Activated T-helper 9 cell treated with anti-CD3 and anti-CD28 coated beads, Interleukin-2, amount 50 U/mL, for 16 hours (primary cell): ENCODE data around the gene TMEM42.
"Not testable (repeated sequence)": the region's sequence is repeated elsewhere in the genome, so short reads cannot be mapped to it uniquely, and the experiment has no call there.

ENCODE experiments used
- DNase-seq: peaks from one replicate; pipeline ENCODE4 v3.0.0-alpha.2; 2020; ENCODE audit warnings: low read depth

Gene TMEM42

DNA sequence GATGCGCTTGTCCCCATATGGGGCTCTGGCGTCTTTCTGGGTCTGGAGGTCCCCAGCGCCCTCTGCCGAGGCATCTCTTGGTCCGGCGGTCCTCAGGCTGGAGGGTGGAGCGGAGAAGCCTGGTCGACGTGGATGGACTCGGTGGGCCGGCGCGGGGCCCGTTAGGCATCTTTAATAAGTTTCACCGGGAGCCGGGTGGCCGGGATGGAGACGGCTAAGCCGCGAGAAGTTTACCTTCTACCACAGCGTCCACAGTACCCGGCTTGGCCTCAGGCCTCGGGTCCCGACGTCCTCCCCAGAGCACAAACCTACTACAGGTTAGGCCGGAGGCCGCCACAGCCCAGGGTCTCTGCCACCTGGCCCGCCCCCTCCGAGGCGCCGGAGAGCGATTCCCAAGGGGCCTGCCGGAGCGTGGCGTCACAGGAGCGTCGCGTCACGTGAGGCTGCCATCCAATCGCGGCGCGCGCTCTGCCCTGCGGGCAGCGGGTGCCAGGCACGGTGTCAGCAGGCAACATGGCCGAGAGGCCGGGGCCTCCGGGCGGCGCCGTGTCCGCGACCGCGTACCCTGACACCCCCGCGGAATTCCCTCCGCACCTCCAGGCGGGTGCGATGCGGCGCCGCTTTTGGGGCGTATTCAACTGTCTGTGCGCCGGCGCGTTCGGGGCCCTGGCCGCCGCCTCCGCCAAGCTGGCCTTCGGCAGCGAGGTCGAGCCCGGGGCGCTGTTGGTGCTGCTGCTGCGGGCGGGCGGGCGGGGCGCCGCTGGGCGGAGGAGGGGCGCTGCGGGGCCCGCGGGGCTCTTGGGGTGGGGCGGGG, at the start of gene TMEM42:
TSS of gene TMEM42 (plus strand) at position 501 of the 814 bp plus-strand sequence. CDS start at position 514, 13 bp downstream.
- DNase-seq: peak; percentile 83

- DNase-seq: no peak
Observed at GRCh38 chr3:44814751-44815150, 47.0 kb upstream of the TMEM42 start.

DNA sequence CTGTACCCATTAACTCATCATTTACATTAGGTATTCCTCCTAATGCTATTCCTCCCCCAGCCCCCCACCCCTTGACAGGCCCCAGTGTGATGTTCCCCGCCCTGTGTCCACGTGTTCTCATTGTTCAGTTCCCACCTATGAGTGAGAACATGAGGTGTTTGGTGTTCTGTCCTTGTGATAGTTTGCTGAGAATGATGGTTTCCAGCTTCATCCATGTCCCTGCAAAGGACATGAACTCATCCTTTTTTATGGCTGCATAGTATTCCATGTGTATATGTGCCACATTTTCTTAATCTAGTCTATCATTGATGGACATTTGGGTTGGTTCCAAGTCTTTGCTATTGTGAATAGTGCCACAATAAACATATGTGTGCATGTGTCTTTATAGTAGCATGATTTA, 45.4 kb upstream of the TMEM42 start:
- not testable (repeated sequence) for DNase-seq

- not testable (repeated sequence) for DNase-seq
Observed at GRCh38 chr3:44821206-44821605, 40.5 kb upstream of the TMEM42 start.

GRCh38 chr3:44825264-44825925, 36.3 kb upstream of the TMEM42 start:
- no peak for DNase-seq

DNA sequence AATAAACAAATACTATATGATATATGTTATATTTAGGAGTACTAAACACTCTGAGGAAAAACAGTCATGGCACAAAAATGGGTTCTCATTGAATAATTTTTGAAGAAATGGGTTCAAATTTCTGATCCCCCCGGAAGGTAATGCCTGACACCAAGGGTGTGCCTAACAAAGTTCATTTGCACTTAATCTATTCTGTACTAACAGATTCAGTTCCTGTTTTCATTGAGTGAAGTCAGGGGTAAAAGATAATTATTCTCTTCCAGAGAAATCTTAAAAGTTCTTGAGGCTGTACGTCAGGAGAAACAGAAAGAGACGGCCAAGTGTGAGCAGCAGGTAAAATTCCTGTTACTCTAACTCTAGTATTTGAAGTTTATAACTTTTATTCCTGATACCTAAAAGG, 34.5 kb upstream of the TMEM42 start:
- no peak for DNase-seq

DNA sequence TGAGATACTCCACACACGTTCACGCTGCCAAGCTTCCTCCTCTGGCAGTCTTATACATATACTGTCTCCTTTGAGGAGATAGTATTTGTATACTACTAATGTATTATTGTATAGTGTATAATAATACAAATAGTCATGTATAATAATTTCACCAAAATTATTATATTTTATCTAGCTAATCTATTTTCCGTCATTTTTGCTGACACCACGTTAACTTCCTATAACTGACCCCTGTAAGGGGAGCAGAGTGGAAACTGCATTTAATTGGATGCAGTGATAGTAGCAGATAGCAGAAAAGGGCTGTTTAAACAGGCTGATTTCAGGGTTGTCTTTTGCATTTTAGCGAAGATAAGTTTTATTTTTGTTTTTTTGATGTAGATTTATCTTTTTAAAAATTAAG, 30.5 kb upstream of the TMEM42 start:
- DNase-seq: no peak

GRCh38 chr3:44832032-44832431, 29.7 kb upstream of the TMEM42 start:
- DNase-seq: no peak

DNA sequence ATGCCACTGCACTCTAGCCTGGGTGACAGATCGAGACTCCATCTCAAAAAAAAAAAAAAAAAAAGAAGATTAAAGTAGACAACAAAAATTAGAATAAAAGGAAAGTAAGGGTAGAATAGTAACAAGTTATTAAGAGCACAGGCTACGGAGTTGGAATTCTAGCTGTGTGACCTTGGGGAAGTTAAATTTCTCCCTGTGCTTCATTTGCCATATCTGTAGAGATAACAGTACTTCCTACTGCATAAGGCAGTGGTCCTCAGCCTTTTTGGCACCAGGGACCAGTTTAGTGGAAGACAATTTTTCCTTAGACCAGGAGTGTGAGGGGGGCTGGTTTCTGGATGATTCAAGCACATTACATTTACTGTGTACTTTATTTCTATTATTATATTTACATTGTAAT, 28.7 kb upstream of the TMEM42 start:
- no peak for DNase-seq

GRCh38 chr3:44833394-44833793, 28.3 kb upstream of the TMEM42 start:
- DNase-seq: no peak

DNA sequence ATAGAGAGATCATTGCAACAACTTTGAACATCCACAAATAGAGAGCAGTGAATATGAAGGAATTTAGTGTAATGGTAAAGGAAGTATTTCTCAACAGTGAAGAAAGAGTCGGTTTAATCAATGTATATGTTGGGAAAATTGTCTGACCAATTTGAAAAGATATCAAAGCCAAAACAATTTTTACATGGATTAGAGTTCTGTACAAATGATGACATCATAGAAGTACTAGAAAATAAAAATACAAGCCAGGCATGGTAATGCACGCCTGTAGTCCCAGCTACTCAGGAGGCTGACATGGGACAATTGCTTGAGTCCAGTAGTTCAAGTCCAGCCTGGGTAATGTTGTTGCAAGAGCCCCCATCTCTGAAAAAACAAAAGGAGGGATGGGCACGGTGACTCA, 26.0 kb upstream of the TMEM42 start:
- no peak for DNase-seq

DNA sequence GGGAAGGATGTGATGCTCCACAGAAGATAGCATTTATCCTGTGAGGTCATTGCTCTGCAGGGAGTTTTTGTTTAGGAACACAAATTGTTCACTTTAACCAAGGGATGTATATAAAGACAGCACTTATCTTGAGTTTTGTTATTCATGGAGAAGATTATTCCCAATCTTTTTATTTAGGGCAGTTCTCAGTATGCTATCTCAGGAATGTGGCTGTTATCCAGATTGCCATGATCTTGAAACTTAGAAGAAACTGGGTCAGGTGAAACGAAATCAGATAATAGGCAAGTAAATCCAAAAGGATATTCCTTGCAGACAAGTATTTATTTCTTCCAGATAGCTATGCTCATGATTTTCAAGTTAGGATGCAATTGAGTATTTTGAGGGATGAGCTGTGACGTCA, 19.3 kb upstream of the TMEM42 start:
- no peak for DNase-seq

- no peak for DNase-seq
Observed at GRCh38 chr3:44845528-44846520, 15.9 kb upstream of the TMEM42 start.

- no peak for DNase-seq
Observed at GRCh38 chr3:44848634-44849033, 13.1 kb upstream of the TMEM42 start.

DNA sequence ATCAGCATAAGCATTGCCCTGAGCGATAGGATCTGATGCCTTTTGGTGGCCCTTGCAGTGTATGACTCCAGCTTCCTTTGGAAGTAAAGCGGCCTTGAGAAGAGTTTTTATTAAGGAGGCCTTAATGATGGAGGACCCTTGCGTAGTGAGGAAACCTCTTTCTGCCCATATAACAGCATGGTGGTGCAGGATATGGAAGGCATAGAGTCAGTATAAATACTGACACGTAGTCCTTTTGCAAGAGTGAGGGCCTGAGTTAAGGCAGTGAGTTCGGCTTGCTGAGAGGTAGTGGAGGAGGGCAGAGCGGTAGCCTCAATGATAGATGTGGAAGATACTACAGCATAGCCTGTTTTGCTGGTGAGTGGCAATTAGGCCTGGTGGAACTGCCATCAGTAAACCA, 5.0 kb upstream of the TMEM42 start:
- not testable (repeated sequence) for DNase-seq

DNA sequence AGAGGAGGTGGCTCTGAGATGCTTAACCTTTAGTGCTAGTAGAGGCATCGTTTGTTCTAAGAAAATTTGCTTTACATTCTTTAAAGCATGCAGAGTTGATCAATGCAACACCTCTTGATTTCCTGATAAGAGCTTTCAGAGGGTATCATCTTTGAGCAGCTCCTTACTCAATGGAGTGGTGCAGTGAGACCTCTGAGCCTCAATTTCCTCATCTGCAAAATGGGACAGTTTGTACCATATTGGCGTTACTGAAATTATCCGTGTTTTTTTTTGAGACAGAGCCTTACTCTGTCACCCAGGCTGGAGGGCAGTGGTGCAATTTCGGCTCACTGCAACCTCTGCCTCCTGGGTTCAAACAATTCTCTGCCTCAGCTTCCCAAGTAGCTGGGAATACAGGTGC, 1.6 kb upstream of the TMEM42 start:
- no peak for DNase-seq

- no peak for DNase-seq
Observed at GRCh38 chr3:44862226-44862637, 520 bp downstream of the TMEM42 start.

- DNase-seq: no peak
Observed at GRCh38 chr3:44865272-44866035, 3.7 kb downstream of the TMEM42 start.

DNA sequence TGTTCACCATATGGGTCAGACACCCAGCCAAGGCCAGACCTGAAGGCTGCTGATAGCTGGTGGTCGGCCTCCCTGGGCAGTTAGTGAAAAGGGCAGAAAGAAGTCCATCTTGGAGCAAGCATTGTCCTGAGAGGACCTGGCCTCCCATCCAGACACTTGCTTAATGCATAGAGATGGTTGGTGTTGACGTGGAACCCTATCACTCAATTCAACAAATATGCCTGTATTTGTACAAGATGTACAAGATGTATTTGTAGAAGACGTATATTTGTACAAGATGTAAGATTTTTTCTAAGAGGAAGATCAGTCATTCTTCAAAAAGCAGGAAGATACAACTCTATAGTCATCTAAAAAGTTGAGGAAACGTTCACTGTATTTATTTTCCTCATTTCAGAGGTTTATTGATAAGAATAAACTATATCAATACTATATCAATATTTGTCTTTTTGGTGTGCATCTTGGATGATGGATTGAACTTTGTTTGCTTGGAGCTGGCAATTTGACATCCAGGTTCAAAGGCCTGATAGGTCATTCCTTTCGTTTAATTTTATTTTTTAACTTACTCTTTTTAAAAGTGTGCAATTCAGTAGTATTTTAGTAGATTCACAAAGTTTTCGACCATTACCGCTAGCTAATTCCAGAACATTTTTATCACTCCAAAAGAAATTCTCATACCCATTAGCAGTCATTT, 5.9 kb downstream of the TMEM42 start:
- no peak for DNase-seq

DNA sequence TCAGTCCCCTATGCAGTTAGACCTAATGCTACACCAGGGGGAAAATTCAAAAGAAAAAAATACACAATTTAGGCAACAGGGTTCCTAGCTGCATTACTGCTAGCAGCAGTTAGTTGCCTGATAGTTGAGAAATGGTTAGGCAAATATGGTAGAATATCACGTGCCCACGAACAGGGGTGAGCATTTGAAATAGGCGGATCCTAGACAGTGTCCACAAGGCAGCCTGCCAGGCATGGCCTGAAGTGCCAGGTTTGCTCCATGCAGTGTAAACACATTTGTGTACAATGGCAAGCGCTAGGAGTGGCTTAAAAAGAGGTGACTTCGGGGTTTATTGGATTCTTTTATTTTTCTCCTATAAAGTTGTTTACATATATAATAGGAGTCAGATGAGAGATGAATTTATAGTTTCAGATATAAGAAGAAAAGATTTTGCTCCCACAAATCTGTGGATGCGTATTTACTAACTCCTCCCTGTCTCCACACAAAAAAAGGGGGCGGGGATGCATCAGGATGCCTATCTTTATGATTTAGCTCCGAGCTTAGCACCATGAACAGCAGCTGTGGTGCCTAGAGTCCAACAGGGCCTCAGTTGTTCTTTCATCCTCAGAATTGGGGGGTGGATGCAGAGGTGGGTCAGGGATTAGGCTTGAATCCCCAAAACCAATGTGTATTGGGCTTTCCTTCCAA, 8.8 kb downstream of the TMEM42 start:
- DNase-seq: no peak
